IMR-90 (cell line): ENCODE results near the gene GABPB2. TPM values are rescaled to one million over a fixed set of nuclear protein-coding genes. Genes with fewer than 3 reads are reported as not detected.

Experiments used
- ATAC-seq: fragments of 200-7000 bp; cut with Tn5 transposase; 2 replicates; pipeline ENCODE4 v1.9.1; 2020; ENCODE audit warnings: low read depth, mild to moderate bottlenecking, moderate library complexity
- BruUV-seq: library from RNA; stranded (reverse); fragments of 400-500 nt; replicated peaks from 2 replicates; lab custom pipeline; 2021; lab: Mats Ljungman, UMichigan
- CTCF ChIA-PET: fragments of 300-600 bp; formaldehyde crosslinking; extraction: SDS; loops from one replicate; lab custom pipeline; 2021; ENCODE audit warnings: antibody characterized with exemption; lab: Yijun Ruan, JAX
- POLR2A ChIA-PET: fragments of 300-600 bp; sonication (Branson Sonifier 250); formaldehyde crosslinking; loops from one replicate; lab custom pipeline; 2022; ENCODE audit warnings: antibody characterized with exemption; ENCODE audit not compliant: unreplicated experiment; lab: Charles Lee
- DNase-seq: peaks from one replicate; pipeline ENCODE4 v3.0.0; 2013
- H2AFZ ChIP-seq: replicated peaks from 2 replicates; pipeline ENCODE3; 2013; ENCODE audit warnings: low read length, mild to moderate bottlenecking; ENCODE audit not compliant: poor library complexity
- H2AK5ac ChIP-seq: 2 replicates; pipeline ENCODE4 v1.6.1; 2013; ENCODE audit warnings: low read depth, low read length, inconsistent platforms
- H2AK9ac ChIP-seq: replicated peaks from 2 replicates; pipeline ENCODE3; 2013; ENCODE audit warnings: mild to moderate bottlenecking, low read depth, low read length, moderate library complexity; ENCODE audit not compliant: poor library complexity
- H2BK120ac ChIP-seq: 2 replicates; pipeline ENCODE4 v1.6.1; 2013; ENCODE audit warnings: low read depth, low read length, inconsistent platforms
- H2BK15ac ChIP-seq: 3 replicates; pipeline ENCODE4 v1.6.1; 2013; ENCODE audit warnings: low read depth, low read length, inconsistent platforms
- H2BK20ac ChIP-seq: 2 replicates; pipeline ENCODE4 v1.6.1; 2013; ENCODE audit warnings: low read depth, mild to moderate bottlenecking, inconsistent platforms, low read length, moderate library complexity
- H2BK5ac ChIP-seq: 2 replicates; pipeline ENCODE4 v1.6.1; 2013; ENCODE audit warnings: mild to moderate bottlenecking, low read depth, low read length, inconsistent platforms; ENCODE audit not compliant: poor library complexity, severe bottlenecking
- H3K14ac ChIP-seq: replicated peaks from 2 replicates; pipeline ENCODE4 v1.6.1; 2013; ENCODE audit warnings: low read depth, low read length, inconsistent platforms
- H3K18ac ChIP-seq: 2 replicates; pipeline ENCODE4 v1.6.1; 2013; ENCODE audit warnings: low read depth, low read length, control low read depth
- H3K23ac ChIP-seq: 2 replicates; pipeline ENCODE4 v1.6.1; 2013; ENCODE audit warnings: low read depth, low read length, inconsistent platforms
- H3K27ac ChIP-seq: 2 replicates; pipeline ENCODE4 v1.5.1; 2013; ENCODE audit warnings: mild to moderate bottlenecking, control low read depth, low read length; ENCODE audit not compliant: insufficient read depth
- H3K27me3 ChIP-seq: 2 replicates; pipeline ENCODE4 v1.6.1; 2013; ENCODE audit warnings: low read length; ENCODE audit not compliant: control insufficient read depth, insufficient read depth
- H3K36me3 ChIP-seq: 2 replicates; pipeline ENCODE4 v1.6.1; 2013; ENCODE audit warnings: low read length, mixed read lengths; ENCODE audit not compliant: control insufficient read depth, insufficient read depth
- H3K4ac ChIP-seq: 2 replicates; pipeline ENCODE4 v1.6.1; 2013; ENCODE audit warnings: low read depth, low read length, inconsistent platforms
- H3K4me1 ChIP-seq: 2 replicates; pipeline ENCODE4 v1.6.1; 2013; ENCODE audit warnings: low read length, mixed read lengths; ENCODE audit not compliant: control insufficient read depth, insufficient read depth
- H3K4me2 ChIP-seq: 2 replicates; pipeline ENCODE4 v1.6.1; 2013; ENCODE audit warnings: low read depth, mild to moderate bottlenecking, control low read depth, low read length, moderate library complexity
- H3K4me3 ChIP-seq: 2 replicates; pipeline ENCODE4 v1.5.1; 2013; ENCODE audit warnings: low read depth, mild to moderate bottlenecking, control low read depth, low read length, moderate library complexity; ENCODE audit not compliant: insufficient read depth
- H3K56ac ChIP-seq: 2 replicates; pipeline ENCODE4 v1.6.1; 2013; ENCODE audit warnings: low read length, inconsistent platforms; ENCODE audit not compliant: insufficient read depth; ENCODE audit errors: extremely low read depth
- H3K79me1 ChIP-seq, 2 experiments: 2 replicates each; pipeline ENCODE4 v1.6.1; 2013; ENCODE audit warnings: low read length in 2 of 2, inconsistent platforms in 1 of 2, low read depth in 1 of 2
- H3K9ac ChIP-seq: 2 replicates; pipeline ENCODE4 v1.6.1; 2013; ENCODE audit warnings: low read depth, low read length, control low read depth
- H3K9me1 ChIP-seq: 2 replicates; pipeline ENCODE4 v1.6.1; 2013; ENCODE audit warnings: low read length, inconsistent platforms; ENCODE audit not compliant: insufficient read depth
- H3K9me3 ChIP-seq: 2 replicates; pipeline ENCODE4 v1.6.1; 2013; ENCODE audit warnings: low read length; ENCODE audit not compliant: control insufficient read depth, insufficient read depth
- H4K20me1 ChIP-seq: 2 replicates; pipeline ENCODE4 v1.6.1; 2013; ENCODE audit warnings: low read length, inconsistent platforms; ENCODE audit not compliant: insufficient read depth
- H4K5ac ChIP-seq: 2 replicates; pipeline ENCODE4 v1.6.1; 2013; ENCODE audit warnings: mild to moderate bottlenecking, low read depth, low read length, control low read depth
- H4K8ac ChIP-seq, 2 experiments: 2 replicates each; pipeline ENCODE4 v1.6.1; 2013; ENCODE audit warnings: low read depth in 2 of 2, low read length in 2 of 2, control low read depth in 1 of 2, inconsistent platforms in 1 of 2
- H4K91ac ChIP-seq: 2 replicates; pipeline ENCODE4 v1.6.1; 2013; ENCODE audit warnings: low read depth, low read length, inconsistent platforms; ENCODE audit not compliant: insufficient read depth
- BHLHE40 ChIP-seq: fragments of 150-350 bp; IDR thresholded peaks from 2 replicates; pipeline ENCODE4 v1.6.1; 2016; ENCODE audit warnings: mild to moderate bottlenecking, low read depth, low read length
- CEBPB ChIP-seq: IDR thresholded peaks from 2 replicates; pipeline ENCODE4 v1.6.1; 2012; ENCODE audit warnings: low read depth, low read length, improper control_type of control experiment
- CHD1 ChIP-seq: IDR thresholded peaks from 2 replicates; pipeline ENCODE4 v1.6.1; 2012; ENCODE audit warnings: low read depth, low read length, improper control_type of control experiment
- CTCF ChIP-seq: conservative IDR thresholded peaks from 2 replicates; pipeline ENCODE4 v1.5.1; 2012; ENCODE audit warnings: mild to moderate bottlenecking, low read depth, low read length, improper control_type of control experiment
- ELK1 ChIP-seq: fragments of 150-350 bp; IDR thresholded peaks from 2 replicates; pipeline ENCODE4 v1.6.1; 2016; ENCODE audit warnings: low read depth, mild to moderate bottlenecking, low read length, moderate library complexity, borderline replicate concordance
- FOS ChIP-seq: fragments of 150-350 bp; IDR thresholded peaks from 2 replicates; pipeline ENCODE4 v1.6.1; 2016; ENCODE audit warnings: low read depth, low read length
- MAFK ChIP-seq: IDR thresholded peaks from 2 replicates; pipeline ENCODE4 v1.6.1; 2012; ENCODE audit warnings: low read depth, low read length, improper control_type of control experiment
- MAZ ChIP-seq: IDR thresholded peaks from 2 replicates; pipeline ENCODE4 v1.6.1; 2012; ENCODE audit warnings: low read depth, mild to moderate bottlenecking, low read length, improper control_type of control experiment, moderate library complexity, borderline replicate concordance
- MXI1 ChIP-seq: IDR thresholded peaks from 2 replicates; pipeline ENCODE4 v1.6.1; 2012; ENCODE audit warnings: low read depth, mild to moderate bottlenecking, low read length, moderate library complexity, borderline replicate concordance
- NFE2L2 ChIP-seq: fragments of 150-350 bp; IDR thresholded peaks from 2 replicates; pipeline ENCODE4 v1.6.1; 2016; ENCODE audit warnings: low read depth, mild to moderate bottlenecking, low read length
- POLR2A ChIP-seq: IDR thresholded peaks from 2 replicates; pipeline ENCODE4 v1.6.1; 2012; ENCODE audit warnings: mild to moderate bottlenecking, low read depth, low read length
- RAD21 ChIP-seq: IDR thresholded peaks from 2 replicates; pipeline ENCODE4 v1.6.1; 2012; ENCODE audit warnings: low read length, improper control_type of control experiment
- RFX5 ChIP-seq: IDR thresholded peaks from 2 replicates; pipeline ENCODE4 v1.8.0; 2012; ENCODE audit warnings: low read depth, mild to moderate bottlenecking, low read length, moderate library complexity
- SMC3 ChIP-seq: fragments of 150-350 bp; IDR thresholded peaks from 2 replicates; pipeline ENCODE4 v1.6.1; 2016; ENCODE audit warnings: low read depth, mild to moderate bottlenecking, antibody characterized with exemption, low read length, moderate library complexity
- WGBS, 2 experiments: methylation state at CpG; one replicate each; pipeline versions ENCODE4 v1.1.5 to v1.1.7; 2013; ENCODE audit warnings: missing lambda C conversion rate in 2 of 2; ENCODE audit not compliant: insufficient read length in 1 of 2; ENCODE audit errors: extremely low coverage in 2 of 2; 5-methylcytosine and 5-hydroxymethylcytosine counted together
- dilution Hi-C: fragments of 300-500 bp; cut with HindIII; formaldehyde crosslinking; loops from one replicate; pipeline ENCODE4 v1.14.3; 2018; ENCODE audit warnings: low sequenced_read_pairs; ENCODE audit not compliant: unreplicated experiment
- in situ Hi-C: fragments of 300-500 bp; cut with MboI; formaldehyde crosslinking; loops from 3 replicates; pipeline ENCODE4 v1.14.3; 2019; ENCODE audit warnings: low sequenced_read_pairs, inconsistent platforms, mixed read lengths
- intact Hi-C: fragments of 100-400 bp; cut with micrococcal nuclease; formaldehyde crosslinking; loops from 2 replicates; pipeline ENCODE4 v1.10.0; 2022
- polyA plus RNA-seq, 3 experiments: library from polyadenylated mRNA; depleted of rRNA; stranded (reverse); fragments of >200 nt; gene quantifications; 2 replicates each; pipeline ENCODE4 v1.2.3, GENCODE V29; 2012; ENCODE audit warnings: low replicate concordance in 1 of 3
- total RNA-seq: library from RNA; depleted of rRNA; stranded (reverse); fragments of >200 nt; gene quantifications from 2 replicates; pipeline ENCODE4 v1.2.3, GENCODE V29; 2012

The GABPB2 gene
- total and polyA plus RNA-seq, 2 of the 4 experiments (the other 2 are of a cell fraction), result 7.5 to 12.9 TPM

GRCh38 chr1:151156515-151156819 is 85.9 kb downstream of the GABPB2 start, which contains the start of gene TNFAIP8L2:
Gene TNFAIP8L2, plus strand, starts transcription at chr1:151156649. Its CDS starts 2,049 bp downstream, at chr1:151158698.
- POLR2A ChIA-PET, result no interaction called here
- 100% methylated on average over 2 of the region's 4 CpGs; no CpG with 5 or more reads in 1 of the 2 experiments for WGBS, 2 experiments
- dilution Hi-C loops, result no loop called here

More at GRCh38 chr1:151156515-151156819, 85.9 kb downstream of the GABPB2 start, which contains the start of gene TNFAIP8L2:
- Histone ChIP-seq H3K4ac (no peak within 1 kb of the TSS), H2AK9ac (no peak within 1 kb of the TSS), H3K36me3 (peaks cover 37% of the 10 kb centered on the region), H2BK20ac (no peak within 1 kb of the TSS), H3K9me1 (no peaks in the 10 kb centered on the region), H4K20me1 (no peaks in the 10 kb centered on the region), H3K14ac (no peak within 1 kb of the TSS), H2AK5ac (no peak within 1 kb of the TSS), H3K9ac (no peak within 1 kb of the TSS), H3K56ac (no peak within 1 kb of the TSS), H4K91ac (no peak within 1 kb of the TSS), H3K27ac (no peak within 1 kb of the TSS), H4K8ac (no peak within 1 kb of the TSS), H3K9me3 (no peaks in the 10 kb centered on the region), H3K23ac (no peak within 1 kb of the TSS), H4K5ac (no peak within 1 kb of the TSS), H2BK15ac (no peak within 1 kb of the TSS), H3K4me3 (no peak within 1 kb of the TSS), H2AFZ (no peak within 1 kb of the TSS), H2BK5ac (no peak within 1 kb of the TSS), H3K27me3 (no peaks in the 10 kb centered on the region), H3K18ac (no peak within 1 kb of the TSS), H3K4me2 (no peak within 1 kb of the TSS), H2BK120ac (no peak within 1 kb of the TSS), H3K79me1 (0 out of 4 replicates have a peak, but pooled peaks cover 0 to 3% of the 10 kb centered on the region in 2 experiments), H3K4me1 (no peaks in the 10 kb centered on the region)
- CTCF ChIA-PET, result interaction anchor here (2.5 kb wide), 1 partner anchor 57 kb away, joined by 16 read pairs; no protein-coding TSS in a partner anchor
- DNase-seq, result no peak
- ATAC-seq, result no peak
- no peak for TF ChIP-seq POLR2A
- TF ChIP-seq CEBPB, result no peak
- TF ChIP-seq CTCF, result no peak
- no peak for TF ChIP-seq MAZ
- no peak for TF ChIP-seq FOS
- TF ChIP-seq CHD1, result no peak
- TF ChIP-seq MAFK, result no peak
- TF ChIP-seq BHLHE40, result no peak
- no peak for TF ChIP-seq RAD21
- TF ChIP-seq RFX5, result no peak
- no peak for TF ChIP-seq NFE2L2
- TF ChIP-seq ELK1, result no peak
- TF ChIP-seq SMC3, result no peak
- no peak for TF ChIP-seq MXI1
- BruUV-seq, result no TSS peak
- in situ Hi-C loops (loop anchor here (5.0 kb wide), 1 partner anchor 59 kb away; no protein-coding TSS in a partner anchor), intact Hi-C loops (loop anchor here (1.0 to 2.0 kb wide), 2 partner anchors 57 to 132 kb away; no protein-coding TSS in a partner anchor)
